A549 (cell line): Measurements from ENCODE around the gene NT5C2.
"Not testable (repeated sequence)": the region's sequence is repeated elsewhere in the genome, so short reads cannot be mapped to it uniquely, and the experiment has no call there.

Source experiments
- CEBPB ChIP-seq, 2 experiments: fragments of >200 bp in 1 of 2; sonication (Bioruptor Twin) in 1 of 2; formaldehyde crosslinking in 1 of 2; IDR thresholded peaks; 2 replicates each; pipeline ENCODE4 v1.6.1; 2012 to 2016
- CTCF ChIP-seq: fragments of >200 bp; sonication (Bioruptor Twin); formaldehyde crosslinking; IDR thresholded peaks from 3 replicates; pipeline ENCODE4 v1.5.1; 2016
- FOSL2 ChIP-seq, 2 experiments: fragments of 450-650 bp in 1 of 2; fragments of >200 bp in 1 of 2; sonication (Bioruptor Twin) in 1 of 2; formaldehyde crosslinking; IDR thresholded peaks; 2 replicates each; pipeline versions ENCODE4 v1.5.0 to v1.6.1; 2016 to 2020; ENCODE audit warnings: mild to moderate bottlenecking in 1 of 2, moderate library complexity in 1 of 2
- HMGXB4 ChIP-seq: fragments of 250-450 bp; sonication (Bioruptor Pico); IDR thresholded peaks from 2 replicates; pipeline ENCODE4 v1.5.0; 2021; ENCODE audit warnings: mild to moderate bottlenecking, moderate library complexity, borderline replicate concordance
- JUN ChIP-seq, 2 experiments: fragments of >200 bp; sonication (Bioruptor Twin); formaldehyde crosslinking; IDR thresholded peaks; 2 replicates in 1 of 2; 3 replicates in 1 of 2; pipeline ENCODE4 v1.6.1; 2016 to 2017
- POLR2A ChIP-seq: IDR thresholded peaks from 2 replicates; pipeline ENCODE4 v1.6.1; 2012; ENCODE audit warnings: mild to moderate bottlenecking, low read length
- RNF2 ChIP-seq: fragments of 200-600 bp; sonication (generic); IDR thresholded peaks from 2 replicates; pipeline ENCODE4 v1.6.1; 2016; ENCODE audit warnings: low read depth, mild to moderate bottlenecking, antibody characterized with exemption, moderate library complexity, borderline replicate concordance
- SMC3 ChIP-seq: fragments of >200 bp; sonication (Bioruptor Twin); formaldehyde crosslinking; IDR thresholded peaks from 3 replicates; pipeline ENCODE4 v1.6.1; 2018; ENCODE audit warnings: inconsistent platforms
- ZFP36 ChIP-seq: fragments of 450-650 bp; IDR thresholded peaks from 2 replicates; pipeline ENCODE4 v1.6.1; 2014; ENCODE audit warnings: borderline replicate concordance; ENCODE audit not compliant: partially characterized antibody
- ZSCAN20 ChIP-seq: fragments of 250-450 bp; sonication (Bioruptor Pico); IDR thresholded peaks from 2 replicates; pipeline ENCODE4 v1.8.0; 2022; ENCODE audit warnings: mild to moderate bottlenecking, moderate library complexity
- TF ChIP-seq, protein P1 (sequence below): IDR thresholded peaks from 2 replicates; pipeline ENCODE4 v1.6.1; 2012

- not testable (repeated sequence) for TF ChIP-seq CTCF; ZFP36; ZSCAN20 (CRISPR knock-in tag); POLR2A; HMGXB4 (CRISPR knock-in tag); RNF2; SMC3; FOSL2 (IDR thresholded peaks at IDR 0.05); FOSL2 (CRISPR knock-in tag; IDR thresholded peaks at IDR 0.05); JUN (IDR thresholded peaks at IDR 0.05)
- TF ChIP-seq CEBPB (IDR thresholded peaks at IDR 0.05): 0 out of 4 replicates have a peak, but pooled peaks of 1 of the 2 experiments have one; percentile 16
- TF ChIP-seq, protein P1, sequence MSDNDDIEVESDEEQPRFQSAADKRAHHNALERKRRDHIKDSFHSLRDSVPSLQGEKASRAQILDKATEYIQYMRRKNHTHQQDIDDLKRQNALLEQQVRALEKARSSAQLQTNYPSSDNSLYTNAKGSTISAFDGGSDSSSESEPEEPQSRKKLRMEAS: not testable (repeated sequence)
Observed at GRCh38 chr10:103163766-103164403, 29.2 kb downstream of the NT5C2 start.
